Endodermal cell (in vitro differentiated cells): Measurements from ENCODE around the gene EXD2. TPM values are rescaled to one million over a fixed set of nuclear protein-coding genes. Genes with fewer than 3 reads are reported as not detected.

Experiments
- DNase-seq: peaks from one replicate; pipeline ENCODE4 v3.0.0-alpha.2; 2017
- H3K27ac ChIP-seq: 2 replicates; pipeline ENCODE4 v1.5.1; 2013; ENCODE audit warnings: mild to moderate bottlenecking, low read depth, low read length, moderate library complexity
- H3K27me3 ChIP-seq: 2 replicates; pipeline ENCODE4 v1.6.1; 2013; ENCODE audit warnings: mild to moderate bottlenecking, low read length, moderate library complexity; ENCODE audit not compliant: insufficient read depth, control insufficient read depth, poor library complexity, severe bottlenecking
- H3K36me3 ChIP-seq: 2 replicates; pipeline ENCODE4 v1.7.0; 2013; ENCODE audit warnings: mild to moderate bottlenecking, low read length, moderate library complexity; ENCODE audit not compliant: control insufficient read depth, insufficient read depth
- H3K4me1 ChIP-seq: one replicate; pipeline ENCODE4 v1.7.0; 2013; ENCODE audit warnings: low read length; ENCODE audit not compliant: control insufficient read depth, insufficient read depth
- H3K4me3 ChIP-seq: 2 replicates; pipeline ENCODE4 v1.5.1; 2013; ENCODE audit warnings: mild to moderate bottlenecking, low read length, moderate library complexity
- H3K9ac ChIP-seq: 2 replicates; pipeline ENCODE4 v1.6.1; 2013; ENCODE audit warnings: mild to moderate bottlenecking, low read length, moderate library complexity; ENCODE audit not compliant: poor library complexity, severe bottlenecking; ENCODE audit errors: extremely low read depth
- H3K9me3 ChIP-seq: 2 replicates; pipeline ENCODE4 v1.6.1; 2013; ENCODE audit warnings: mild to moderate bottlenecking, low read length, moderate library complexity; ENCODE audit not compliant: control insufficient read depth
- H3K27ac Mint-ChIP-seq: 2 replicates; pipeline ENCODE4 v1.8.0; 2020; ENCODE audit warnings: mixed read lengths
- H3K27me3 Mint-ChIP-seq: 2 replicates; pipeline ENCODE4 v1.8.0; 2021; ENCODE audit warnings: mild to moderate bottlenecking, mixed read lengths; ENCODE audit not compliant: insufficient read depth
- H3K36me3 Mint-ChIP-seq: 2 replicates; pipeline ENCODE4 v1.8.0; 2020; ENCODE audit warnings: low read depth, mixed read lengths
- H3K4me1 Mint-ChIP-seq: 2 replicates; pipeline ENCODE4 v1.8.0; 2020; ENCODE audit warnings: mixed read lengths
- H3K4me3 Mint-ChIP-seq: 2 replicates; pipeline ENCODE4 v1.8.0; 2020; ENCODE audit warnings: mild to moderate bottlenecking, moderate library complexity, mixed read lengths
- H3K9me3 Mint-ChIP-seq: 2 replicates; pipeline ENCODE4 v1.8.0; 2020; ENCODE audit warnings: mild to moderate bottlenecking, mixed read lengths
- CTCF ChIP-seq: fragments of 200-600 bp; sonication (generic); conservative IDR thresholded peaks from 2 replicates; pipeline ENCODE4 v1.5.0; 2021; ENCODE audit warnings: antibody characterized with exemption, mild to moderate bottlenecking
- WGBS, 2 experiments: methylation state at CpG; one replicate each; pipeline versions ENCODE4 v1.1.5 to v1.1.7; 2013; ENCODE audit warnings: missing lambda C conversion rate in 2 of 2, mixed read lengths in 1 of 2; ENCODE audit not compliant: insufficient coverage in 1 of 2, insufficient read length in 1 of 2; 5-methylcytosine and 5-hydroxymethylcytosine counted together
- total RNA-seq, 2 donors: library from RNA; stranded (reverse); fragmentation: NEBNext Ultra II Directional in 1 of 2; extraction: Animal tissue kit (Norgen Biotek cat#: 25700) in 1 of 2; gene quantifications; 2 replicates in 1 of 2; 3 replicates in 1 of 2; pipeline ENCODE4 v1.2.1, GENCODE V29; 2021

The EXD2 gene
- total RNA-seq, 2 donors from 2014 or later, result 26.9 to 27.2 TPM

GRCh38 chr14:69242311-69243224 is 51.3 kb downstream of the EXD2 start:
- Histone ChIP-seq H3K27ac (no peak overlapping the region), H3K4me1 (no peaks in the 10 kb centered on the region), H3K9ac (no peak overlapping the region), H3K4me3 (no peak overlapping the region), H3K27me3 (no peaks in the 10 kb centered on the region), H3K36me3 (peaks cover 36% of the 10 kb centered on the region), H3K9me3 (no peaks in the 10 kb centered on the region)
- DNase-seq, result peak; percentile 83
- Mint-ChIP-seq H3K4me1 (peaks cover 4% of the 10 kb centered on the region), H3K4me3 (no peak overlapping the region), H3K9me3 (no peaks in the 10 kb centered on the region), H3K27me3 (no peaks in the 10 kb centered on the region), H3K27ac (no peak overlapping the region), H3K36me3 (peaks cover 22% of the 10 kb centered on the region)
- peak; percentile 93 for TF ChIP-seq CTCF
- WGBS, 2 experiments, result 70 to 87% methylated on average over 6 to 10 of the region's 10 CpGs

GRCh38 chr14:69244946-69245345 is 53.6 kb downstream of the EXD2 start:
- no peaks in the 10 kb centered on the region for H3K27me3 Mint-ChIP-seq
- Histone ChIP-seq H3K4me1 (no peaks in the 10 kb centered on the region), H3K36me3 (peaks cover 16% of the 10 kb centered on the region), H3K4me3 (no peak overlapping the region), H3K9me3 (no peaks in the 10 kb centered on the region), H3K9ac (no peak overlapping the region), H3K27me3 (no peaks in the 10 kb centered on the region), H3K27ac (no peak overlapping the region)
- no peaks in the 10 kb centered on the region for H3K4me1 Mint-ChIP-seq
- TF ChIP-seq CTCF, result no peak
- peaks cover 7% of the 10 kb centered on the region for H3K36me3 Mint-ChIP-seq
- H3K4me3 Mint-ChIP-seq, result no peak overlapping the region
- DNase-seq, result no peak
- no peak overlapping the region for H3K27ac Mint-ChIP-seq
- 98 to 100% methylated on average over 1 to 3 of the region's 3 CpGs for WGBS, 2 experiments
- no peaks in the 10 kb centered on the region for H3K9me3 Mint-ChIP-seq

GRCh38 chr14:69246331-69246730 is 55.0 kb downstream of the EXD2 start:
- H3K4me1 Mint-ChIP-seq, result no peaks in the 10 kb centered on the region
- H3K9ac ChIP-seq, result no peak overlapping the region
- no peaks in the 10 kb centered on the region for H3K9me3 ChIP-seq
- H3K4me1 ChIP-seq, result no peaks in the 10 kb centered on the region
- H3K4me3 ChIP-seq, result no peak overlapping the region
- H3K4me3 Mint-ChIP-seq, result no peak overlapping the region
- no peak for DNase-seq
- 93 to 100% methylated on average over 1 to 3 of the region's 3 CpGs for WGBS, 2 experiments
- no peak overlapping the region for H3K27ac ChIP-seq
- peaks cover 6% of the 10 kb centered on the region for H3K36me3 Mint-ChIP-seq
- no peaks in the 10 kb centered on the region for H3K27me3 Mint-ChIP-seq
- no peaks in the 10 kb centered on the region for H3K9me3 Mint-ChIP-seq
- peaks cover 6% of the 10 kb centered on the region for H3K36me3 ChIP-seq
- TF ChIP-seq CTCF, result no peak
- no peak overlapping the region for H3K27ac Mint-ChIP-seq
- H3K27me3 ChIP-seq, result no peaks in the 10 kb centered on the region
